CD4-positive, alpha-beta memory T cell (primary cell): ENCODE results near the gene SLC2A10. TPM values are rescaled to one million over a fixed set of nuclear protein-coding genes. Genes with fewer than 3 reads are reported as not detected.
A peak's percentile ranks its signal among the peaks of the same experiment; 100 is the strongest.

ENCODE experiments used
- CTCF ChIA-PET: fragments of 350-600 bp; sonication (Branson Sonifier 250); formaldehyde crosslinking; loops from one replicate; lab custom pipeline; 2021; ENCODE audit warnings: inconsistent platforms; ENCODE audit not compliant: partially characterized antibody; lab: Charles Lee
- POLR2A ChIA-PET: fragments of 350-600 bp; sonication (Branson Sonifier 250); formaldehyde crosslinking; loops from one replicate; lab custom pipeline; 2021; ENCODE audit not compliant: partially characterized antibody; lab: Charles Lee
- DNase-seq, 5 donors: peaks; one replicate each; pipeline versions ENCODE4 v3.0.0 to v3.0.0-alpha.2; 2020 to 2022; ENCODE audit warnings: mixed read lengths in 1 of 5
- H3K27ac ChIP-seq: one replicate; pipeline ENCODE4 v1.7.0; 2013; ENCODE audit warnings: low read depth, low read length
- H3K27me3 ChIP-seq: 2 replicates; pipeline ENCODE4 v1.7.0; 2013; ENCODE audit warnings: mild to moderate bottlenecking, low read length, moderate library complexity; ENCODE audit not compliant: insufficient read depth
- H3K36me3 ChIP-seq: 2 replicates; pipeline ENCODE4 v1.7.0; 2013; ENCODE audit warnings: mild to moderate bottlenecking, low read length, moderate library complexity; ENCODE audit not compliant: insufficient read depth
- H3K4me1 ChIP-seq: 2 replicates; pipeline ENCODE4 v1.7.0; 2013; ENCODE audit warnings: mild to moderate bottlenecking, low read length, moderate library complexity; ENCODE audit not compliant: insufficient read depth
- H3K4me3 ChIP-seq, 2 donors: one replicate each; pipeline ENCODE4 v1.7.0; 2013; ENCODE audit warnings: low read length in 2 of 2, mild to moderate bottlenecking in 1 of 2
- H3K9me3 ChIP-seq, 2 donors: one replicate each; pipeline ENCODE4 v1.7.0; 2013; ENCODE audit warnings: low read length in 2 of 2, control low read depth in 1 of 2; ENCODE audit not compliant: control insufficient read depth in 1 of 2
- H3K27ac Mint-ChIP-seq, 7 donors: one replicate each; pipeline ENCODE4 v1.8.0; 2020 to 2021; ENCODE audit warnings: mixed read lengths in 7 of 7, mild to moderate bottlenecking in 6 of 7, inconsistent platforms in 3 of 7, moderate library complexity in 3 of 7
- H3K27me3 Mint-ChIP-seq, 2 donors: one replicate each; pipeline ENCODE4 v1.8.0; 2020 to 2021; ENCODE audit warnings: mixed read lengths in 2 of 2
- H3K36me3 Mint-ChIP-seq, 2 donors: one replicate each; pipeline ENCODE4 v1.8.0; 2020 to 2021; ENCODE audit warnings: mixed read lengths in 2 of 2, inconsistent platforms in 1 of 2, mild to moderate bottlenecking in 1 of 2
- H3K4me1 Mint-ChIP-seq, 4 donors: one replicate each; pipeline ENCODE4 v1.8.0; 2020 to 2021; ENCODE audit warnings: mixed read lengths in 4 of 4, mild to moderate bottlenecking in 1 of 4
- H3K4me3 Mint-ChIP-seq, 8 donors: one replicate each; pipeline ENCODE4 v1.8.0; 2020 to 2021; ENCODE audit warnings: mixed read lengths in 8 of 8, mild to moderate bottlenecking in 7 of 8, moderate library complexity in 6 of 8, inconsistent platforms in 3 of 8
- H3K9me3 Mint-ChIP-seq, 8 donors: one replicate each; pipeline ENCODE4 v1.8.0; 2020 to 2021; ENCODE audit warnings: mixed read lengths in 8 of 8, mild to moderate bottlenecking in 5 of 8, inconsistent platforms in 3 of 8, moderate library complexity in 1 of 8
- intact Hi-C: fragments of 100-400 bp; cut with micrococcal nuclease; formaldehyde crosslinking; loops from one replicate; pipeline ENCODE4 v1.15.1; 2023
- polyA plus RNA-seq, 2 donors: library from polyadenylated mRNA; unstranded; fragments of 300-500 nt; fragmentation: Illumina TruSeq; gene quantifications; one replicate each; pipeline ENCODE4 v1.2.3, GENCODE V29; 2021
- total RNA-seq, 2 experiments: library from RNA; stranded (reverse); gene quantifications; one replicate each; pipeline ENCODE4 v1.2.3, GENCODE V29; 2021

SLC2A10 gene
- total and polyA plus RNA-seq, 4 experiments from 2014 or later = not detected

DNA sequence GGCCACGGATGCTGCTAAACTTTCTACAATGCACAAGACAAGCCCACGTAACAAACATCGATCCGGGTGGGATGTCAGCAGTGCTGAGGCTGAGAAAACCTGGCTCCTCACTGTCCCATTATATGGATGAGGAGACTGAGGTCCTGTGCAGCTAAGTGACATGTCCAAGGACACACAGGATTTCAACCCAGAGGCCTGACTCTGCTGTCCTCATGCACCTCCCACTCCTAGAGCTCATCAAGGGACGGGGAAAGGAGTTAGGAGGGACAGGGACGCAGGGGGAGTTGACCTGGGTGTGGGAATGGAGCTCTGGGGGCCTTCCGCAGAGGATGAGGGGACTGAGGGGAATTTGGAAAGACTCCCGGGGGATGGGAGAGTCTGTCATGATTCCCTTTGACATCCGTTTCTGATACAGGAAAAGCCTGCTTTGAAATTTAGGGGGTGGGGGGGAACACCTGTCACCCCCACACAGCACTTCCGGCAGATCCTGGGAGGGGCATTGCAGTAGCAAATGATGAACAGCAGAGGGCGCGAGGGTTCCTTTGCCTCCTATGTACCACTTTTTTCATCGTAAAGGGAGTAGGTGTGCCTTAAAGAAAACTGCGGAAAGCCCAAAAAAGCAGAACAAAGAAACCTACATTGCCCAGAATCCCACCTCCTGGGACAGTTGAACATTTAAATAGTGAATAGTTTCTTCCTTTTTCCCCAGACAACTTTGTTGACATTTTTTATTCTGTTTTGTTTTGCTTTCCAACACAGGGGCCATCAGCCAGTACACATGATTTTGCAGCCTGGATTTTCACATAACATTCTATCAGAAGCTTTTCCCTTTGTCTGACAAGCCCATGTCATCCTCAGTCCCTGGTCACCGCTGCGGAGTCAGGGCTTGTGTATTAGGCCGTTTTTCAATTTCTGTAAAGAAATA lies 48.6 kb downstream of the SLC2A10 start:
- Mint-ChIP-seq H3K36me3 (no peaks in the 10 kb centered on the region), H3K4me3 (peak overlapping the region in 1 of 8 donors; percentile 14), H3K4me1 (peaks cover 0 to 7% (median 5%) of the 10 kb centered on the region in 4 donors), H3K9me3 (no peaks in the 10 kb centered on the region), H3K27me3 (peaks cover 5 to 6% of the 10 kb centered on the region in 2 donors), H3K27ac (peak overlapping the region in 3 of 7 donors; percentile 7 to 55 (median 42))
- Histone ChIP-seq H3K27ac (no peak overlapping the region), H3K9me3 (no peaks in the 10 kb centered on the region), H3K4me3 (no peak overlapping the region), H3K4me1 (no peaks in the 10 kb centered on the region), H3K27me3 (no peaks in the 10 kb centered on the region), H3K36me3 (no peaks in the 10 kb centered on the region)
- DNase-seq = peak in 4 of 5 donors; percentile 25 to 48 (median 44)
- POLR2A ChIA-PET = no interaction called here
- CTCF ChIA-PET = interaction anchor here (0.8 to 2.0 kb wide), 2 partner anchors 9 to 11 kb away, joined by 3 to 7 read pairs; no protein-coding TSS in a partner anchor
- intact Hi-C loops = no loop called here

DNA sequence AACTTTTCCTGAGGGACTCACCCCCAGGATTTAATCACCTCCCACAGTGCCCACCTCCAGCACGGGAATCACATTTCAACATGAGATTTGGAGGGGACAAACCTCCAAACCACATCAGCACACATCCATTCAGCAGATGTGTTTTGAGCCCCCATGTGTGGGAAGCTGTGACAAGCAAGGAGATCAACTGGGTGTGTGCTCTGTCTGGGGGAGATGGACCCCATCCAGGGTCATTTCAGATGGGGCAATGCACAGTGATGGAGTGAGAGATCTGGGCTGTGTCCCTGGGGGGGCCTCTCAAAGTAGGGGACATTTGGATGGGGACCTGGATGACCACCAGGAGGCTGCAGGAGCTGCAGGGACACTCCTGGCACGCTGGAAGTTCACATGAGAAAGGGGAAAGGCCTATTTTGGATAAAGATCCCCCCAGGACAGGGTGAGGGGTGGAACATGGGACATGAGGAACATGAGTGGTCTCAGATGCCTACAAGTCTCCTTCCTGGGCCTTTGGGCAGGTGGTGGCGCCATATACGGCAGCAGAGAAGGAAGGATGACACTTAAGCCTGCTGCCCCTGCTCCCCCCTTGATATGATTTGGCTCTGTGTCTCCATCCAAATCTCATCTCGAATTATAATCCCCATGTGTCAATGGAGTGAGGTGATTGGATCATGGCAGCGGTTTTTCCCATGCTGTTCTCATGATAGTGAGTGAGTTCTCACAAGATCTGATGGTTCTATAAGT lies 49.6 kb downstream of the SLC2A10 start:
- Histone ChIP-seq H3K27ac (no peak overlapping the region), H3K36me3 (no peaks in the 10 kb centered on the region), H3K4me3 (no peak overlapping the region), H3K4me1 (no peaks in the 10 kb centered on the region), H3K27me3 (no peaks in the 10 kb centered on the region), H3K9me3 (no peaks in the 10 kb centered on the region)
- Mint-ChIP-seq H3K27me3 (peaks cover 6 to 7% of the 10 kb centered on the region in 2 donors), H3K36me3 (no peaks in the 10 kb centered on the region), H3K4me3 (no peak overlapping the region), H3K9me3 (no peaks in the 10 kb centered on the region), H3K4me1 (peaks cover 0 to 7% (median 5%) of the 10 kb centered on the region in 4 donors), H3K27ac (no peak overlapping the region)
- no peak for DNase-seq
- ChIA-PET CTCF (interaction anchor here (2.0 kb wide), 1 partner anchor 12 kb away, joined by 7 read pairs; no protein-coding TSS in a partner anchor), POLR2A (no interaction called here)
- intact Hi-C loops = no loop called here

DNA sequence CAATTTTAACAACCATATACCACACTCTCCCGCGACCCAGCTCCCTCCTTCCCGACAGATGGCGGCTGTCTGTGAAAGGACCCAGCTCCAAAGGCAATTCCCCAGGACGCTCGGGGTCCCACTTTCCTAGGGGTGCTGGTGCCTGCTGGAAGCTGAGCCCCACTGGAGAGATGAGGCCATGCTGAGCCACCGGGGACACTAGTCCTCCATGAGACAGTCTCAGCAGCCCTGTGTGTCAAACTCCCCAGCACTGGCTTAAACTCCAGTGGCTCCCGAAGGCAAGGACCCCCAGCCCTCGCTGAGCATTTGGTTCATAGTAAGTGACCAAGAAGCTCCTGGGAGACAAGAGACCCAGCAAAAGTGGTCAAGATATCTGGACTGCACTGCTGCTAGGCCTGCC lies 52.1 kb downstream of the SLC2A10 start:
- Histone ChIP-seq H3K4me3 (no peak overlapping the region), H3K9me3 (no peaks in the 10 kb centered on the region), H3K27me3 (no peaks in the 10 kb centered on the region), H3K36me3 (no peaks in the 10 kb centered on the region), H3K27ac (no peak overlapping the region), H3K4me1 (no peaks in the 10 kb centered on the region)
- ChIA-PET CTCF (interaction anchor here (3.1 kb wide), 1 partner anchor 8 kb away, joined by 21 read pairs; no protein-coding TSS in a partner anchor), POLR2A (no interaction called here)
- H3K9me3 Mint-ChIP-seq = no peaks in the 10 kb centered on the region
- peaks cover 0 to 7% (median 5%) of the 10 kb centered on the region in 4 donors for H3K4me1 Mint-ChIP-seq
- H3K27ac Mint-ChIP-seq = no peak overlapping the region
- H3K36me3 Mint-ChIP-seq = no peaks in the 10 kb centered on the region
- intact Hi-C loops = no loop called here
- peaks cover 13 to 14% of the 10 kb centered on the region in 2 donors for H3K27me3 Mint-ChIP-seq
- H3K4me3 Mint-ChIP-seq = no peak overlapping the region
- no peak for DNase-seq

DNA sequence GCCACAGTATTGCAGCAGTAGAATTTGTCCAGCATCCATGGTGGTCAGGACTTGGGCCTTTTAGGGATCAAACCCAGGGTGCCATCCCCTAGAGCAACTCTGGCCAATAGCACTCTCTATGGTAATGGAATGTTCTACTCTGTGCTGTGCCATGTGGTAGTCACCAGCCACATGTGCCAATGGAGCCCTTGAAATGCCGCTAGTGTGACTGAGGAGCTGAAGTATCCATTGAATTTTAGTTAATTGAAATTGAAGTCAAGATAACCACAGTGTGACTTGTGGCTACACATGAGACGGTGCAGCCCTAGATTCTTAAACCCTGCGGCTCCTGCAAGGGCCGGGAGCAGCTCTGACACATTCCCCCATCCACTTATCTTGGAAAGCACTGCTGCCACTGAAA lies 54.6 kb downstream of the SLC2A10 start:
- Mint-ChIP-seq H3K36me3 (no peaks in the 10 kb centered on the region), H3K9me3 (no peaks in the 10 kb centered on the region), H3K4me3 (no peak overlapping the region), H3K27ac (no peak overlapping the region), H3K4me1 (peaks cover 0 to 1% (median 0%) of the 10 kb centered on the region in 4 donors), H3K27me3 (peaks cover 15 to 18% of the 10 kb centered on the region in 2 donors)
- ChIA-PET CTCF (interaction anchor here (3.1 kb wide), 1 partner anchor 10 kb away, joined by 21 read pairs; no protein-coding TSS in a partner anchor), POLR2A (no interaction called here)
- Histone ChIP-seq H3K27ac (no peak overlapping the region), H3K4me3 (no peak overlapping the region), H3K36me3 (no peaks in the 10 kb centered on the region), H3K4me1 (no peaks in the 10 kb centered on the region), H3K9me3 (no peaks in the 10 kb centered on the region), H3K27me3 (no peaks in the 10 kb centered on the region)
- DNase-seq = no peak
- intact Hi-C loops = no loop called here

DNA sequence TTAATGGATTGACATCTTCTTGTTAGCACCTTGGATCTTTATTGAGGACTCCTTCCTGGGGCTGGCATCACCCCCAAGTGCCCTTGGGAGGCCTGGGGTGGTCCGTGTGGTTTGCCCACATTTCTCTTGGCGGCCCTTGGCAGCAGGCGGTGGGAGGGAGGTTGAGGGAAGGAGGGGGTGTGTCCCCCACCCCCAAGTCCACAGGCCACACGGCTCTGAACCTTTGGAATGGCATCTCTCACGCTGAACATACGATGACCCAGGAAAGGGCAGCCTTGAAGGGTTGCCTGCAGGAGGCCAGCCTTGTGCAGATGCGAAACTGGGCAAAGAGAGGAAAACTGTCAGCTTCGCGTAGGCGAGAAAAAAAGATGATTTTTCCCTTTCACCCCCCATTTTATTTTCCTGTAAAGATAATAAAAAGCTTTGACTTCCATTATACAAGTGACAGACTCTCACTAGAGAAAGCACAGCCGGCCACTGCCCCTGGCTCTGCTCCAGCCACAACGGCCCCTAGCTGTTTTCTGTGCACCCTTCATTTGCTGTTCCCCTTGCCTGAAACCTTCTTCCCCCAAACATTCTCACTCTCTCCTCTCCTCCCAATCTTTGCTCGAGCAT lies 56.2 kb downstream of the SLC2A10 start:
- Histone ChIP-seq H3K36me3 (no peaks in the 10 kb centered on the region), H3K9me3 (no peaks in the 10 kb centered on the region), H3K4me3 (no peak overlapping the region), H3K4me1 (no peaks in the 10 kb centered on the region), H3K27me3 (no peaks in the 10 kb centered on the region), H3K27ac (no peak overlapping the region)
- Mint-ChIP-seq H3K9me3 (no peaks in the 10 kb centered on the region), H3K27me3 (peaks cover 15 to 21% of the 10 kb centered on the region in 2 donors), H3K4me3 (no peak overlapping the region), H3K4me1 (peaks cover 0 to 1% (median 0%) of the 10 kb centered on the region in 4 donors), H3K27ac (no peak overlapping the region), H3K36me3 (no peaks in the 10 kb centered on the region)
- intact Hi-C loops = no loop called here
- POLR2A ChIA-PET = no interaction called here
- CTCF ChIA-PET = interaction anchor here (1.0 to 1.1 kb wide), 2 partner anchors 12 to 14 kb away, joined by 3 to 4 read pairs; no protein-coding TSS in a partner anchor
- DNase-seq = no peak

DNA sequence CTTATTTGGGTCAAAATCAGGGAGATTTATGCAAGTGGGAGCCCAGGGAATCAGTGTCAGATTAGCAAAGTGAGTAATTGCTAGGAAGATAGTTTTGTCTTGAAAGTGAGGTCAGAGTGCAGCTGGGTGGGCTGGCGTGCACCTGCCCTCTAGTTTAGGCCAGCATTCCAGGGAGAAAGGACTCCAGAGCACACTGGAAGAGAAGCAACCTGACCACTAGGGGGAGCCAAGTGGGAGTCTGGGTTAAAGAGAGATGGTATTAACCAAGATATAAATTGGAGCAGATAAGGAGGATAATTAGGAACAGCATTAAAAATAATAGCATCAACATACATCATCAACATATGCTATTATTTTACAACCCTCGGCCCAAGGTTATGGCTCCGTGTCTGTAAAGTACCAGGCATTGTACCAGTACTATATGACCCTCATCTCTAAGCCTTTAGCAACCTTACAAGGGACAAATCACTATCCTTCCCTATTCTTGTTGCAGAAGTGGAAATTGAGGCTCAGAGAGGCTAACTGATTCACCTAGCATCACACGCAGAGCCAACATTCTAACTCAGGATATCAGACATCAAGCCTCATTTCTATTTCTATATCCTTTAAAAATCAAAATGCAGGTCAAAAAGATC lies 57.8 kb downstream of the SLC2A10 start:
- H3K27me3 Mint-ChIP-seq = peaks cover 14 to 20% of the 10 kb centered on the region in 2 donors
- ChIA-PET POLR2A (no interaction called here), CTCF (interaction anchor here (0.9 kb wide), 1 partner anchor 10 kb away, joined by 3 read pairs; no protein-coding TSS in a partner anchor)
- Histone ChIP-seq H3K9me3 (no peaks in the 10 kb centered on the region), H3K27ac (no peak overlapping the region), H3K27me3 (no peaks in the 10 kb centered on the region), H3K36me3 (no peaks in the 10 kb centered on the region), H3K4me3 (no peak overlapping the region), H3K4me1 (no peaks in the 10 kb centered on the region)
- intact Hi-C loops = no loop called here
- H3K9me3 Mint-ChIP-seq = no peaks in the 10 kb centered on the region
- H3K27ac Mint-ChIP-seq = no peak overlapping the region
- no peaks in the 10 kb centered on the region for H3K36me3 Mint-ChIP-seq
- DNase-seq = peak in 1 of 5 donors; percentile 9
- H3K4me1 Mint-ChIP-seq = peaks cover 0 to 1% (median 0%) of the 10 kb centered on the region in 4 donors
- no peak overlapping the region for H3K4me3 Mint-ChIP-seq
